ENCODE data around the gene PCDHGB3. TPM values are rescaled to one million over a fixed set of nuclear protein-coding genes. Genes with fewer than 3 reads are reported as not detected.

Gene PCDHGB3
- polyA plus RNA-seq, 3 donors: not detected

- no peak for TF ChIP-seq CTCF (IDR thresholded peaks at IDR 0.05)
- Histone ChIP-seq H3K4me3 (replicated peaks in 1 of 3; ENCODE audit: low read depth in 2 of 3, low read length in 3 of 3) (no peak overlapping the region), H4K20me1 (ENCODE audit: insufficient read depth, low read length) (no peaks in the 10 kb centered on the region), H3K4me2 (replicated peaks; ENCODE audit: extremely low read depth, low read length, poor library complexity, severe bottlenecking) (no peak overlapping the region), H3K9me3 (replicated peaks in 1 of 2; ENCODE audit: control insufficient read depth in 1 of 2, insufficient read depth in 1 of 2, low read length in 2 of 2) (peaks cover 53 to 79% of the 10 kb centered on the region in 2 donors), H3K36me3 (replicated peaks in 1 of 2; ENCODE audit: control insufficient read depth in 1 of 2, insufficient read depth in 2 of 2, low read length in 2 of 2) (no peaks in the 10 kb centered on the region), H3K27ac (ENCODE audit: low read depth in 1 of 2, low read length in 2 of 2) (no peak overlapping the region), H3K4me1 (ENCODE audit: control insufficient read depth in 1 of 2, insufficient read depth in 2 of 2, low read length in 2 of 2) (no peaks in the 10 kb centered on the region), H3K9ac (ENCODE audit: insufficient read depth, low read length, poor library complexity, severe bottlenecking) (no peak overlapping the region), H2AFZ (ENCODE audit: insufficient read depth, low read depth, low read length, poor library complexity, severe bottlenecking) (no peak overlapping the region), H3K79me2 (ENCODE audit: insufficient read depth, low read length) (no peaks in the 10 kb centered on the region), H3K27me3 (ENCODE audit: control insufficient read depth in 2 of 2, insufficient read depth in 2 of 2, low read length in 2 of 2) (peaks cover 8 to 60% of the 10 kb centered on the region in 2 donors)
- 40% methylated on average over 1 of the region's 1 CpG for WGBS (ENCODE audit: insufficient coverage)
- Mint-ChIP-seq H3K4me3 (no peak overlapping the region), H3K27me3 (ENCODE audit: low read depth in 3 of 3) (peaks cover 38 to 74% (median 64%) of the 10 kb centered on the region in 3 donors), H3K9me3 (peaks cover 48 to 86% (median 80%) of the 10 kb centered on the region in 7 donors), H3K36me3 (peaks cover 4 to 11% of the 10 kb centered on the region in 2 donors), H3K4me1 (peaks cover 2% of the 10 kb centered on the region), H3K27ac (no peak overlapping the region)
- DNase-seq: no peak
- intact Hi-C loops (cut with micrococcal nuclease): no loop called here
Measured at GRCh38 chr5:141342773-141343172, 27.3 kb upstream of the PCDHGB3 start.

- peak within 1 kb of the TSS in 1 of 7 donors; percentile 28 for H3K27ac Mint-ChIP-seq
- Histone ChIP-seq H3K36me3 (replicated peaks in 1 of 2; ENCODE audit: control insufficient read depth in 1 of 2, insufficient read depth in 2 of 2, low read length in 2 of 2) (no peaks in the 10 kb centered on the region), H3K27me3 (ENCODE audit: control insufficient read depth in 2 of 2, insufficient read depth in 2 of 2, low read length in 2 of 2) (peaks cover 6 to 54% of the 10 kb centered on the region in 2 donors), H3K79me2 (ENCODE audit: insufficient read depth, low read length) (no peaks in the 10 kb centered on the region), H3K9me3 (replicated peaks in 1 of 2; ENCODE audit: control insufficient read depth in 1 of 2, insufficient read depth in 1 of 2, low read length in 2 of 2) (peaks cover 53 to 74% of the 10 kb centered on the region in 2 donors), H3K4me1 (ENCODE audit: control insufficient read depth in 1 of 2, insufficient read depth in 2 of 2, low read length in 2 of 2) (no peaks in the 10 kb centered on the region), H4K20me1 (ENCODE audit: insufficient read depth, low read length) (no peaks in the 10 kb centered on the region), H3K9ac (ENCODE audit: insufficient read depth, low read length, poor library complexity, severe bottlenecking) (no peak within 1 kb of the TSS), H2AFZ (ENCODE audit: insufficient read depth, low read depth, low read length, poor library complexity, severe bottlenecking) (no peak within 1 kb of the TSS), H3K4me2 (replicated peaks; ENCODE audit: extremely low read depth, low read length, poor library complexity, severe bottlenecking) (peak within 1 kb of the TSS; percentile 22), H3K4me3 (replicated peaks in 1 of 3; ENCODE audit: low read depth in 2 of 3, low read length in 3 of 3) (no peak within 1 kb of the TSS), H3K27ac (ENCODE audit: low read depth in 1 of 2, low read length in 2 of 2) (no peak within 1 kb of the TSS)
- intact Hi-C loops (cut with micrococcal nuclease): no loop called here
- peaks cover 33 to 69% (median 58%) of the 10 kb centered on the region in 3 donors for H3K27me3 Mint-ChIP-seq (ENCODE audit: low read depth in 3 of 3)
- H3K9me3 Mint-ChIP-seq: peaks cover 48 to 83% (median 75%) of the 10 kb centered on the region in 7 donors
- no peak for DNase-seq
- H3K36me3 Mint-ChIP-seq: peaks cover 4 to 11% of the 10 kb centered on the region in 2 donors
- peak; percentile 15 for TF ChIP-seq CTCF (IDR thresholded peaks at IDR 0.05)
- 16% methylated on average over 6 of the region's 9 CpGs for WGBS (ENCODE audit: insufficient coverage)
- H3K4me3 Mint-ChIP-seq: peak within 1 kb of the TSS; percentile 66 to 71
- peaks cover 2% of the 10 kb centered on the region for H3K4me1 Mint-ChIP-seq
Measured at GRCh38 chr5:141343242-141343952, 26.6 kb upstream of the PCDHGB3 start, which contains the start of gene PCDHGA3. Gene PCDHGA3, plus strand, starts transcription at chr5:141343829. Its CDS starts 205 bp downstream, at chr5:141344034.

Measured in CD14-positive monocyte (primary cell).